B cell (primary cell): ENCODE measurements around the gene B4GALNT3. TPM values are rescaled to one million over a fixed set of nuclear protein-coding genes. Genes with fewer than 3 reads are reported as not detected.

ENCODE experiments used
- ATAC-seq: fragments of 200-7000 bp; cut with Tn5 transposase; one replicate; pipeline ENCODE4 v1.10.0; 2021; ENCODE audit warnings: low read depth, mild to moderate bottlenecking, moderate number of reproducible peaks, moderate library complexity
- CTCF ChIA-PET: fragments of 350-600 bp; sonication (Branson Sonifier 250); formaldehyde crosslinking; loops from one replicate; lab custom pipeline; 2021; ENCODE audit warnings: antibody characterized with exemption, inconsistent platforms; lab: Charles Lee
- POLR2A ChIA-PET: fragments of 350-600 bp; sonication (Branson Sonifier 250); formaldehyde crosslinking; loops from one replicate; lab custom pipeline; 2021; ENCODE audit warnings: antibody characterized with exemption; lab: Charles Lee
- DNase-seq: peaks from one replicate; pipeline ENCODE4 v3.0.0; 2013
- H2AFZ ChIP-seq: 2 replicates; pipeline ENCODE4 v1.6.1; 2012; ENCODE audit warnings: mild to moderate bottlenecking, low read depth, low read length; ENCODE audit not compliant: insufficient read depth, poor library complexity, severe bottlenecking
- H3K27ac ChIP-seq, 2 donors: 1 replicate in 1 of 2; 2 replicates in 1 of 2; pipeline ENCODE4 v1.5.1; 2012 to 2013; ENCODE audit warnings: low read length in 2 of 2, mild to moderate bottlenecking in 2 of 2, moderate library complexity in 1 of 2
- H3K27me3 ChIP-seq, 4 experiments: fragments of 200-600 bp in 1 of 4; sonication (generic) in 1 of 4; replicated peaks in 1 of 4; 1 replicate in 2 of 4; 2 replicates in 2 of 4; pipeline versions ENCODE4 v1.6.1 to v1.7.0; 2013 to 2016; ENCODE audit warnings: low read length in 3 of 4, mild to moderate bottlenecking in 2 of 4, mixed read lengths in 1 of 4, moderate library complexity in 1 of 4; ENCODE audit not compliant: insufficient read depth in 4 of 4, control insufficient read depth in 3 of 4; ENCODE audit errors: control extremely low read depth in 1 of 4
- H3K36me3 ChIP-seq, 2 experiments: replicated peaks in 1 of 2; 1 replicate in 1 of 2; 2 replicates in 1 of 2; pipeline versions ENCODE4 v1.6.1 to v1.7.1; 2013; ENCODE audit warnings: low read length in 1 of 2; ENCODE audit not compliant: insufficient read depth in 2 of 2, control insufficient read depth in 1 of 2; ENCODE audit errors: control extremely low read depth in 1 of 2, extremely low read depth in 1 of 2
- H3K4me1 ChIP-seq, 2 donors: fragments of 200-600 bp in 1 of 2; sonication (generic) in 1 of 2; 1 replicate in 1 of 2; 2 replicates in 1 of 2; pipeline versions ENCODE4 v1.5.1 to v1.6.1; 2013 to 2017; ENCODE audit warnings: low read length in 2 of 2; ENCODE audit not compliant: control insufficient read depth in 2 of 2, insufficient read depth in 2 of 2
- H3K4me2 ChIP-seq: replicated peaks from 2 replicates; pipeline ENCODE3; 2012; ENCODE audit warnings: mild to moderate bottlenecking, low read depth, low read length; ENCODE audit not compliant: poor library complexity, severe bottlenecking
- H3K4me3 ChIP-seq, 5 experiments: fragments of 200-600 bp in 1 of 5; sonication (generic) in 1 of 5; 1 replicate in 3 of 5; 2 replicates in 2 of 5; pipeline versions ENCODE4 v1.5.1 to v1.7.0; 2011 to 2016; ENCODE audit warnings: low read length in 4 of 5, mild to moderate bottlenecking in 4 of 5, low read depth in 2 of 5, control low read depth in 1 of 5, moderate library complexity in 1 of 5; ENCODE audit not compliant: insufficient read depth in 1 of 5; ENCODE audit errors: control extremely low read depth in 1 of 5, extremely low read depth in 1 of 5
- H3K79me2 ChIP-seq: fragments of 200-600 bp; sonication (generic); one replicate; pipeline ENCODE4 v1.6.0; 2016; ENCODE audit warnings: low read length; ENCODE audit not compliant: control insufficient read depth, insufficient read depth
- H3K9ac ChIP-seq: fragments of 200-600 bp; sonication (generic); 2 replicates; pipeline ENCODE4 v1.6.1; 2017; ENCODE audit warnings: mild to moderate bottlenecking, low read length, moderate library complexity
- H3K9me3 ChIP-seq, 3 donors: one replicate each; pipeline versions ENCODE4 v1.6.1 to v1.7.1; 2013; ENCODE audit warnings: low read length in 2 of 3; ENCODE audit not compliant: control insufficient read depth in 2 of 3, insufficient read depth in 1 of 3; ENCODE audit errors: control extremely low read depth in 1 of 3
- H4K20me1 ChIP-seq: 2 replicates; pipeline ENCODE4 v1.6.0; 2012; ENCODE audit warnings: mild to moderate bottlenecking, low read length; ENCODE audit not compliant: insufficient read depth, control insufficient read depth, poor library complexity, severe bottlenecking
- H3K27ac Mint-ChIP-seq: one replicate; pipeline ENCODE4 v1.8.0; 2021; ENCODE audit warnings: mixed read lengths
- H3K27me3 Mint-ChIP-seq: one replicate; pipeline ENCODE4 v1.8.0; 2021; ENCODE audit warnings: mixed read lengths
- H3K4me1 Mint-ChIP-seq: one replicate; pipeline ENCODE4 v1.8.0; 2021; ENCODE audit warnings: mixed read lengths
- H3K4me3 Mint-ChIP-seq: one replicate; pipeline ENCODE4 v1.8.0; 2021; ENCODE audit warnings: mixed read lengths
- H3K9me3 Mint-ChIP-seq: one replicate; pipeline ENCODE4 v1.8.0; 2022; ENCODE audit warnings: mixed read lengths; ENCODE audit not compliant: insufficient read depth
- CTCF ChIP-seq: fragments of 200-600 bp; IDR thresholded peaks from one replicate; pipeline ENCODE4 v1.8.0; 2022; ENCODE audit warnings: antibody characterized with exemption, mild to moderate bottlenecking
- EZH2 ChIP-seq: IDR thresholded peaks from 2 replicates; pipeline ENCODE4 v1.6.1; 2012; ENCODE audit warnings: borderline replicate concordance, low read depth, mild to moderate bottlenecking, moderate library complexity, low read length; ENCODE audit not compliant: insufficient read depth, poor library complexity, severe bottlenecking
- WGBS: methylation state at CpG from one replicate; pipeline ENCODE4 v1.1.5; 2013; ENCODE audit warnings: missing lambda C conversion rate; ENCODE audit not compliant: insufficient coverage; 5-methylcytosine and 5-hydroxymethylcytosine counted together
- intact Hi-C: fragments of 100-400 bp; cut with micrococcal nuclease; formaldehyde crosslinking; loops from one replicate; pipeline ENCODE4 v1.10.0; 2022
- polyA plus RNA-seq: library from polyadenylated mRNA; depleted of rRNA; stranded (reverse); fragments of >200 nt; gene quantifications from 2 replicates; pipeline ENCODE4 v1.2.3, GENCODE V29; 2012
- total RNA-seq, 2 donors: library from RNA; stranded (reverse); fragments of 120-200 nt in 1 of 2; gene quantifications; 1 replicate in 1 of 2; 2 replicates in 1 of 2; pipeline versions ENCODE4 v1.2.3 to v1.2.4, GENCODE V29; 2013 to 2022

B4GALNT3 gene
- total and polyA plus RNA-seq, 2 donors (not counting 1 experiment from before 2014, with no cell fraction given) = 0.25 TPM; not detected in 1

DNA sequence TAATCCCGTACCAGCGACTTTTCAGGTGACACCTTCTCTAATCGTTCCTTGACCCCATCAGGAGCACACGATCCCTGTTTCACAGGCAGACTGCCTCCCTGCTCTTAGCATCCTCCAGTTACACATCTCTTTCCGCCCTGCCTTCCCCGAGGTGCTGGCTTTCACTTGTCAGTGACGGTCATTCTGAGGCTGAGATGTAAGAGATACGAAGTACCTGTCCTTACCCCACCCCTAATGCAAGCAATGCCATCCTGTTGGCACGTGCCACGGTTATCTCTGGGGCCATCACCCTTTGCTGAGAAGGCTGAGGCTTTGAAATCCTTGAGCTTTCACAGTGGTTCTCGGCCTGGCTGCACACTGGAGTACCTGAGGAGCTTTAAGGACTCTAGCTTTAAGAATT lies 24.4 kb downstream of the B4GALNT3 start:
- DNase-seq = no peak
- H3K9me3 Mint-ChIP-seq = peaks cover 11% of the 10 kb centered on the region
- CTCF ChIA-PET = no interaction called here

DNA sequence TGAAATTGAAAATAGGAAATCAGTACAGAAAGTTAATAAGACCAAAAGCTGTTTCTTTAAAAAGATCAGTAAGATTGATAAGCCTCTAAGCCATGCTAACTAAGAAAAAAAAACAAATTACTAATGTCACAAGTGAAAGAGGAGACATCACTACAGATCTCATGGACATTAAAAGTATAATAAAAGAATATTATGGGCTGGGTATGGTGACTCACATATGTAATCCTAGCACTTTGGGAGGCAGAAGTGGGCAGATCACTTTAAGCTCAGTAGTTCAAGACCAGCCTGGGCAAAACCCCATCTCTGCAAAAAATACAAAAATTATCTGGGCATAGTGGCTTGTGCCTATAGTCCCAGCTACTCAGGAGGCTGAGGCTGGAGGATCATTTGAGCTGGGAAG lies 30.5 kb downstream of the B4GALNT3 start:
- no peak overlapping the region for H3K4me2 ChIP-seq
- no peaks in the 10 kb centered on the region for H3K79me2 ChIP-seq
- H3K27me3 Mint-ChIP-seq = peaks cover 42% of the 10 kb centered on the region
- no peak overlapping the region for H3K9ac ChIP-seq
- H3K4me1 ChIP-seq = no peaks in the 10 kb centered on the region
- TF ChIP-seq CTCF = no peak
- TF ChIP-seq EZH2 = no peak
- H3K4me1 Mint-ChIP-seq = no peaks in the 10 kb centered on the region
- DNase-seq (no peak), ATAC-seq (no peak)
- no peak overlapping the region for H3K4me3 Mint-ChIP-seq
- ChIA-PET POLR2A (no interaction called here), CTCF (no interaction called here)
- peaks cover 27% of the 10 kb centered on the region for H3K9me3 Mint-ChIP-seq
- no peak overlapping the region for H3K27ac Mint-ChIP-seq
- H3K27ac ChIP-seq = no peak overlapping the region
- no peaks in the 10 kb centered on the region for H3K36me3 ChIP-seq
- no peaks in the 10 kb centered on the region for H4K20me1 ChIP-seq
- intact Hi-C loops = no loop called here
- no peak overlapping the region for H3K4me3 ChIP-seq
- peaks cover 0 to 26% (median 13%) of the 10 kb centered on the region in 3 donors for H3K9me3 ChIP-seq
- peaks cover 0 to 5% (median 0%) of the 10 kb centered on the region in 4 experiments for H3K27me3 ChIP-seq
- no peak overlapping the region for H2AFZ ChIP-seq

More for the DNA sequence above, 24.4 kb downstream of the B4GALNT3 start:
- WGBS = 82% methylated on average over 9 of the region's 11 CpGs
- no peaks in the 10 kb centered on the region for H3K79me2 ChIP-seq
- H3K4me2 ChIP-seq = no peak overlapping the region
- Mint-ChIP-seq H3K4me3 (no peak overlapping the region), H3K4me1 (no peaks in the 10 kb centered on the region), H3K27me3 (peaks cover 57% of the 10 kb centered on the region), H3K27ac (no peak overlapping the region)
- no peak overlapping the region for H2AFZ ChIP-seq
- peaks cover 0 to 12% (median 3%) of the 10 kb centered on the region in 4 experiments for H3K27me3 ChIP-seq
- peaks cover 0 to 10% (median 4%) of the 10 kb centered on the region in 3 donors for H3K9me3 ChIP-seq
- intact Hi-C loops = no loop called here
- no peak for TF ChIP-seq CTCF
- no peak for TF ChIP-seq EZH2
- no peak overlapping the region for H3K27ac ChIP-seq
- no peak overlapping the region for H3K9ac ChIP-seq
- H3K4me3 ChIP-seq = no peak overlapping the region
- H4K20me1 ChIP-seq = no peaks in the 10 kb centered on the region
- POLR2A ChIA-PET = no interaction called here
- no peaks in the 10 kb centered on the region for H3K4me1 ChIP-seq
- no peaks in the 10 kb centered on the region for H3K36me3 ChIP-seq
- ATAC-seq = no peak
